Stomach (tissue), 9 donors: ENCODE data around the gene C9orf72. TPM values are rescaled to one million over a fixed set of nuclear protein-coding genes. Genes with fewer than 3 reads are reported as not detected.

Experiments
- DNase-seq, 2 donors: peaks; one replicate each; pipeline versions ENCODE4 v3.0.0 to v3.0.0-alpha.2; 2013 to 2019
- H3K27ac ChIP-seq, 5 donors: fragments of 200-600 bp in 4 of 5; sonication (generic) in 4 of 5; one replicate each; pipeline ENCODE4 v1.5.1; 2013 to 2019; ENCODE audit warnings: mild to moderate bottlenecking in 1 of 5, moderate library complexity in 1 of 5
- H3K27me3 ChIP-seq, 3 donors: fragments of 200-600 bp; sonication (generic); one replicate each; pipeline ENCODE4 v1.5.1; 2017 to 2019; ENCODE audit warnings: mixed run types in 1 of 3
- H3K36me3 ChIP-seq, 4 donors: fragments of 200-600 bp; sonication (generic); 1 replicate in 3 of 4; 2 replicates in 1 of 4; pipeline ENCODE4 v1.5.1; 2016 to 2019
- H3K4me1 ChIP-seq, 4 donors: fragments of 200-600 bp; sonication (generic); one replicate each; pipeline ENCODE4 v1.5.1; 2016 to 2019
- H3K4me3 ChIP-seq, 4 donors: fragments of 200-600 bp; sonication (generic) in 3 of 4; one replicate each; pipeline ENCODE4 v1.5.1; 2016 to 2019; ENCODE audit warnings: mild to moderate bottlenecking in 1 of 4
- H3K9me3 ChIP-seq, 4 donors: fragments of 200-600 bp; sonication (generic); one replicate each; pipeline ENCODE4 v1.5.1; 2016 to 2019
- EP300 ChIP-seq: sonication (generic); formaldehyde crosslinking; IDR thresholded peaks from one replicate; pipeline ENCODE4 v1.6.1; 2017; ENCODE audit warnings: antibody characterized with exemption
- POLR2A ChIP-seq, 4 donors: fragments of 450-650 bp; IDR thresholded peaks; one replicate each; pipeline ENCODE4 v1.6.1; 2016; ENCODE audit warnings: antibody characterized with exemption in 4 of 4, control low read depth in 2 of 4, mild to moderate bottlenecking in 1 of 4, moderate library complexity in 1 of 4
- POLR2AphosphoS5 ChIP-seq, 3 donors: sonication (generic); formaldehyde crosslinking; IDR thresholded peaks; one replicate each; pipeline ENCODE4 v1.6.1; 2016; ENCODE audit warnings: antibody characterized with exemption in 3 of 3
- WGBS, 5 donors: extraction: QIAGEN DNeasy Blood & Tissue Kit in 3 of 5; methylation state at CpG; one replicate each; pipeline versions ENCODE4 v1.1.5 to v1.1.7; 2013 to 2018; 5-methylcytosine and 5-hydroxymethylcytosine counted together
- intact Hi-C: fragments of 100-400 bp; cut with DNase I; formaldehyde crosslinking; loops from one replicate; pipeline ENCODE4 v1.15.1; 2023; ENCODE audit warnings: low total_unique reads
- polyA plus RNA-seq, 3 donors: library from polyadenylated mRNA; stranded (reverse); fragments of 200-250 nt; gene quantifications; one replicate each; pipeline ENCODE4 v1.2.3, GENCODE V29; 2013
- total RNA-seq, 5 donors: library from RNA; depleted of rRNA; stranded (reverse); fragments of >200 nt; gene quantifications; one replicate each; pipeline versions ENCODE4 v1.1.0 to v1.2.3, GENCODE V29; 2014 to 2016
- TF ChIP-seq, protein P1 (sequence below), 7 experiments: fragments of 450-650 bp in 4 of 7; fragments of 200-600 bp in 3 of 7; sonication (generic) in 3 of 7; IDR thresholded peaks; one replicate each; pipeline ENCODE4 v1.5.1; 2016 to 2019; ENCODE audit warnings: antibody characterized with exemption in 7 of 7, control low read depth in 2 of 7, mild to moderate bottlenecking in 1 of 7
- donor health status: healthy with polysubstance abuse.
- donor health status: Bipolar disorder and iron deficiency.
- donor health status: healthy.

The C9orf72 gene
- total and polyA plus RNA-seq, 8 donors: 2.6 to 69.9 (median 9.1) TPM

DNA sequence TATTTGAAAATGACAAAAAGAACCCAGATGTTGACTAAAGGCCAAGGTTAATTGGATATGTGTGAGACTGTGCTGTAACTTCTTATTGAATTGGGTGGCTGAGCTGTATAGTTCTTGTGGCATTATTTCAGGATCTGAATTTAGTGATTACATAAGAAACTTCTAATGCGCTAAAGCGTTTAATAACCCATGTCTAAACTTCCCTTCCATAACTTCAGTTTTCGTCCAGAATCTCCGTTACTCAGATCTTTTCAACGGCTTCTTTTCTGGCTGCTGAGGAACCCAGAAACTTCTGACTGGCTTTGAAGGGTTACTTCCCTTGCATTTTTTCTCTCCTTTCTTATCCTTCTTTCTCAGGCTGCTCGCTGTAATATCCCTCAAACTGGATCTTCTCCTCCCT lies 28.1 kb upstream of the C9orf72 start:
- no peak for DNase-seq
- intact Hi-C loops: no loop called here
- no peak overlapping the region for H3K4me3 ChIP-seq
- no peaks in the 10 kb centered on the region for H3K36me3 ChIP-seq
- H3K9me3 ChIP-seq: no peaks in the 10 kb centered on the region
- no peaks in the 10 kb centered on the region for H3K27me3 ChIP-seq
- H3K4me1 ChIP-seq: peaks cover 0 to 3% (median 0%) of the 10 kb centered on the region in 4 donors
- TF ChIP-seq EP300 (no peak), POLR2AphosphoS5 (IDR thresholded peaks at IDR 0.05) (no peak), POLR2A (IDR thresholded peaks at IDR 0.05) (no peak)
- TF ChIP-seq, protein P1, sequence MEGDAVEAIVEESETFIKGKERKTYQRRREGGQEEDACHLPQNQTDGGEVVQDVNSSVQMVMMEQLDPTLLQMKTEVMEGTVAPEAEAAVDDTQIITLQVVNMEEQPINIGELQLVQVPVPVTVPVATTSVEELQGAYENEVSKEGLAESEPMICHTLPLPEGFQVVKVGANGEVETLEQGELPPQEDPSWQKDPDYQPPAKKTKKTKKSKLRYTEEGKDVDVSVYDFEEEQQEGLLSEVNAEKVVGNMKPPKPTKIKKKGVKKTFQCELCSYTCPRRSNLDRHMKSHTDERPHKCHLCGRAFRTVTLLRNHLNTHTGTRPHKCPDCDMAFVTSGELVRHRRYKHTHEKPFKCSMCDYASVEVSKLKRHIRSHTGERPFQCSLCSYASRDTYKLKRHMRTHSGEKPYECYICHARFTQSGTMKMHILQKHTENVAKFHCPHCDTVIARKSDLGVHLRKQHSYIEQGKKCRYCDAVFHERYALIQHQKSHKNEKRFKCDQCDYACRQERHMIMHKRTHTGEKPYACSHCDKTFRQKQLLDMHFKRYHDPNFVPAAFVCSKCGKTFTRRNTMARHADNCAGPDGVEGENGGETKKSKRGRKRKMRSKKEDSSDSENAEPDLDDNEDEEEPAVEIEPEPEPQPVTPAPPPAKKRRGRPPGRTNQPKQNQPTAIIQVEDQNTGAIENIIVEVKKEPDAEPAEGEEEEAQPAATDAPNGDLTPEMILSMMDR (IDR thresholded peaks at IDR 0.05): no peak
- no peak overlapping the region for H3K27ac ChIP-seq
- WGBS, 5 donors: 74 to 85% (median 81%) methylated on average over 6 of the region's 6 CpGs

- no peaks in the 10 kb centered on the region for H3K27me3 ChIP-seq
- 45 to 63% (median 53%) methylated on average over 2 of the region's 2 CpGs for whole genome bisulfite sequencing, 5 donors
- H3K4me3 ChIP-seq: no peak overlapping the region
- H3K9me3 ChIP-seq: no peaks in the 10 kb centered on the region
- no peaks in the 10 kb centered on the region for H3K36me3 ChIP-seq
- peaks cover 0 to 3% (median 0%) of the 10 kb centered on the region in 4 donors for H3K4me1 ChIP-seq
- DNase-seq: peak in 1 of 2 donors; percentile 46
- TF ChIP-seq EP300 (no peak), POLR2A (IDR thresholded peaks at IDR 0.05) (no peak), POLR2AphosphoS5 (IDR thresholded peaks at IDR 0.05) (no peak)
- TF ChIP-seq, protein P1 (IDR thresholded peaks at IDR 0.05): no peak
- H3K27ac ChIP-seq: peak overlapping the region in 3 of 5 donors; percentile 36 to 68 (median 55)
- intact Hi-C loops: no loop called here
These were observed 27.0 kb upstream of the C9orf72 start for GRCh38 chr9:27600256-27600655.

- 71 to 88% (median 84%) methylated on average over 2 of the region's 2 CpGs for WGBS, 5 donors
- H3K27ac ChIP-seq: peak overlapping the region in 3 of 5 donors; percentile 36 to 68 (median 55)
- no peaks in the 10 kb centered on the region for H3K9me3 ChIP-seq
- TF ChIP-seq, protein P1 (IDR thresholded peaks at IDR 0.05): no peak
- TF ChIP-seq EP300: no peak
- TF ChIP-seq POLR2AphosphoS5 (IDR thresholded peaks at IDR 0.05): no peak
- no peak for TF ChIP-seq POLR2A (IDR thresholded peaks at IDR 0.05)
- no peak for DNase-seq
- no peaks in the 10 kb centered on the region for H3K27me3 ChIP-seq
- intact Hi-C loops: no loop called here
- H3K36me3 ChIP-seq: no peaks in the 10 kb centered on the region
- H3K4me1 ChIP-seq: peaks cover 0 to 3% (median 0%) of the 10 kb centered on the region in 4 donors
- no peak overlapping the region for H3K4me3 ChIP-seq
These were observed 26.6 kb upstream of the C9orf72 start for GRCh38 chr9:27599870-27600238.

GRCh38 chr9:27599102-27599869 lies 26.0 kb upstream of the C9orf72 start:
- Histone ChIP-seq H3K4me3 (no peak overlapping the region), H3K36me3 (no peaks in the 10 kb centered on the region), H3K27ac (peak overlapping the region in 3 of 5 donors; percentile 36 to 68 (median 55)), H3K9me3 (no peaks in the 10 kb centered on the region), H3K27me3 (no peaks in the 10 kb centered on the region), H3K4me1 (peaks cover 0 to 3% (median 0%) of the 10 kb centered on the region in 4 donors)
- TF ChIP-seq POLR2AphosphoS5 (IDR thresholded peaks at IDR 0.05): no peak
- TF ChIP-seq, protein P1 (IDR thresholded peaks at IDR 0.05): no peak
- no peak for TF ChIP-seq POLR2A (IDR thresholded peaks at IDR 0.05)
- TF ChIP-seq EP300: no peak
- DNase-seq: peak in 1 of 2 donors; percentile 62
- WGBS, 5 donors: 66 to 76% (median 70%) methylated on average over 6 of the region's 6 CpGs
- intact Hi-C loops: no loop called here
